Stomach (tissue), 9 donors: ENCODE results near the gene CHN2. TPM values are rescaled to one million over a fixed set of nuclear protein-coding genes. Genes with fewer than 3 reads are reported as not detected.
"Not testable (repeated sequence)": the region's sequence is repeated elsewhere in the genome, so short reads cannot be mapped to it uniquely, and the experiment has no call there.

Experiments
- DNase-seq, 2 donors: peaks; one replicate each; pipeline versions ENCODE4 v3.0.0 to v3.0.0-alpha.2; 2013 to 2019
- H3K27ac ChIP-seq, 5 donors: fragments of 200-600 bp in 4 of 5; sonication (generic) in 4 of 5; one replicate each; pipeline ENCODE4 v1.5.1; 2013 to 2019; ENCODE audit warnings: mild to moderate bottlenecking in 1 of 5, moderate library complexity in 1 of 5
- H3K27me3 ChIP-seq, 3 donors: fragments of 200-600 bp; sonication (generic); one replicate each; pipeline ENCODE4 v1.5.1; 2017 to 2019; ENCODE audit warnings: mixed run types in 1 of 3
- H3K36me3 ChIP-seq, 4 donors: fragments of 200-600 bp; sonication (generic); 1 replicate in 3 of 4; 2 replicates in 1 of 4; pipeline ENCODE4 v1.5.1; 2016 to 2019
- H3K4me1 ChIP-seq, 4 donors: fragments of 200-600 bp; sonication (generic); one replicate each; pipeline ENCODE4 v1.5.1; 2016 to 2019
- H3K4me3 ChIP-seq, 4 donors: fragments of 200-600 bp; sonication (generic) in 3 of 4; one replicate each; pipeline ENCODE4 v1.5.1; 2016 to 2019; ENCODE audit warnings: mild to moderate bottlenecking in 1 of 4
- H3K9me3 ChIP-seq, 4 donors: fragments of 200-600 bp; sonication (generic); one replicate each; pipeline ENCODE4 v1.5.1; 2016 to 2019
- CTCF ChIP-seq, 7 experiments: fragments of 450-650 bp in 4 of 7; fragments of 200-600 bp in 3 of 7; sonication (generic) in 3 of 7; IDR thresholded peaks; one replicate each; pipeline ENCODE4 v1.5.1; 2016 to 2019; ENCODE audit warnings: antibody characterized with exemption in 7 of 7, control low read depth in 2 of 7, mild to moderate bottlenecking in 1 of 7
- EP300 ChIP-seq: sonication (generic); formaldehyde crosslinking; IDR thresholded peaks from one replicate; pipeline ENCODE4 v1.6.1; 2017; ENCODE audit warnings: antibody characterized with exemption
- POLR2A ChIP-seq, 4 donors: fragments of 450-650 bp; IDR thresholded peaks; one replicate each; pipeline ENCODE4 v1.6.1; 2016; ENCODE audit warnings: antibody characterized with exemption in 4 of 4, control low read depth in 2 of 4, mild to moderate bottlenecking in 1 of 4, moderate library complexity in 1 of 4
- POLR2AphosphoS5 ChIP-seq, 3 donors: sonication (generic); formaldehyde crosslinking; IDR thresholded peaks; one replicate each; pipeline ENCODE4 v1.6.1; 2016; ENCODE audit warnings: antibody characterized with exemption in 3 of 3
- WGBS, 5 donors: extraction: QIAGEN DNeasy Blood & Tissue Kit in 3 of 5; methylation state at CpG; one replicate each; pipeline versions ENCODE4 v1.1.5 to v1.1.7; 2013 to 2018; 5-methylcytosine and 5-hydroxymethylcytosine counted together
- intact Hi-C: fragments of 100-400 bp; cut with DNase I; formaldehyde crosslinking; loops from one replicate; pipeline ENCODE4 v1.15.1; 2023; ENCODE audit warnings: low total_unique reads
- polyA plus RNA-seq, 3 donors: library from polyadenylated mRNA; stranded (reverse); fragments of 200-250 nt; gene quantifications; one replicate each; pipeline ENCODE4 v1.2.3, GENCODE V29; 2013
- total RNA-seq, 5 donors: library from RNA; depleted of rRNA; stranded (reverse); fragments of >200 nt; gene quantifications; one replicate each; pipeline versions ENCODE4 v1.1.0 to v1.2.3, GENCODE V29; 2014 to 2016
- donor health status: healthy with polysubstance abuse.
- donor health status: Bipolar disorder and iron deficiency.
- donor health status: healthy.

Gene CHN2
- total and polyA plus RNA-seq, 8 donors = 2.4 to 47.8 (median 13.8) TPM

GRCh38 chr7:29255906-29256692 lies 61.5 kb downstream of the CHN2 start:
- Histone ChIP-seq H3K27ac (peak overlapping the region in 4 of 5 donors; percentile 47 to 73 (median 56)), H3K9me3 (no peaks in the 10 kb centered on the region), H3K36me3 (no peaks in the 10 kb centered on the region), H3K27me3 (no peaks in the 10 kb centered on the region), H3K4me3 (no peak overlapping the region), H3K4me1 (peaks cover 5 to 30% (median 12%) of the 10 kb centered on the region in 4 donors)
- peak in 1 of 2 donors; percentile 37 for DNase-seq
- intact Hi-C loops = no loop called here
- 13 to 36% (median 24%) methylated on average over 5 of the region's 5 CpGs for WGBS, 5 donors
- TF ChIP-seq EP300 (no peak), POLR2AphosphoS5 (IDR thresholded peaks at IDR 0.05) (peak in 2 of 3 donors; percentile 10 to 59)

- 91 to 97% (median 93%) methylated on average over 5 of the region's 5 CpGs for WGBS, 5 donors
- intact Hi-C loops = no loop called here
Measured at GRCh38 chr7:29256693-29257002, 62.1 kb downstream of the CHN2 start.

GRCh38 chr7:29258951-29259350 lies 64.4 kb downstream of the CHN2 start:
- intact Hi-C loops = no loop called here
- no peaks in the 10 kb centered on the region for H3K27me3 ChIP-seq
- WGBS, 5 donors = 88 to 100% (median 96%) methylated on average over 3 of the region's 3 CpGs

More at GRCh38 chr7:29256693-29257002, 62.1 kb downstream of the CHN2 start:
- no peaks in the 10 kb centered on the region for H3K9me3 ChIP-seq
- DNase-seq = no peak
- H3K4me1 ChIP-seq = peaks cover 5 to 30% (median 12%) of the 10 kb centered on the region in 4 donors
- no peak overlapping the region for H3K4me3 ChIP-seq
- H3K36me3 ChIP-seq = no peaks in the 10 kb centered on the region
- no peak for TF ChIP-seq POLR2A (IDR thresholded peaks at IDR 0.05)
- TF ChIP-seq EP300 = no peak
- no peak for TF ChIP-seq CTCF (IDR thresholded peaks at IDR 0.05)
- TF ChIP-seq POLR2AphosphoS5 (IDR thresholded peaks at IDR 0.05) = no peak
- H3K27ac ChIP-seq = peak overlapping the region in 4 of 5 donors; percentile 47 to 73 (median 56)
- no peaks in the 10 kb centered on the region for H3K27me3 ChIP-seq

GRCh38 chr7:29262191-29262917 lies 67.8 kb downstream of the CHN2 start:
- H3K9me3 ChIP-seq = no peaks in the 10 kb centered on the region
- H3K27ac ChIP-seq = no peak overlapping the region
- H3K36me3 ChIP-seq = no peaks in the 10 kb centered on the region
- TF ChIP-seq CTCF (IDR thresholded peaks at IDR 0.05) (no peak), POLR2AphosphoS5 (IDR thresholded peaks at IDR 0.05) (no peak), EP300 (no peak), POLR2A (IDR thresholded peaks at IDR 0.05) (no peak)
- H3K27me3 ChIP-seq = no peaks in the 10 kb centered on the region
- H3K4me1 ChIP-seq = peaks cover 0 to 11% (median 0%) of the 10 kb centered on the region in 4 donors
- intact Hi-C loops = no loop called here
- H3K4me3 ChIP-seq = no peak overlapping the region
- no peak for DNase-seq
- 85 to 100% (median 96%) methylated on average over 2 of the region's 2 CpGs for WGBS, 5 donors

More at GRCh38 chr7:29258951-29259350, 64.4 kb downstream of the CHN2 start:
- TF ChIP-seq EP300 (no peak), CTCF (IDR thresholded peaks at IDR 0.05) (no peak), POLR2AphosphoS5 (IDR thresholded peaks at IDR 0.05) (no peak), POLR2A (IDR thresholded peaks at IDR 0.05) (no peak)
- DNase-seq = no peak
- Histone ChIP-seq H3K36me3 (no peaks in the 10 kb centered on the region), H3K9me3 (no peaks in the 10 kb centered on the region), H3K4me1 (peaks cover 5 to 30% (median 12%) of the 10 kb centered on the region in 4 donors), H3K4me3 (no peak overlapping the region), H3K27ac (no peak overlapping the region)

GRCh38 chr7:29263601-29264207 lies 69.1 kb downstream of the CHN2 start:
- H3K27ac ChIP-seq, H3K36me3 ChIP-seq, H3K9me3 ChIP-seq, DNase-seq, intact Hi-C loops, H3K4me3 ChIP-seq, H3K27me3 ChIP-seq: not testable (repeated sequence)
- WGBS, 5 donors = 95 to 99% (median 97%) methylated on average over 19 to 44 of the region's 44 CpGs
- peaks cover 0 to 20% (median 0%) of the 10 kb centered on the region in 4 donors for H3K4me1 ChIP-seq
